OCI-LY7 (cell line): Measurements from ENCODE around the gene AGT.

ENCODE experiments used
- CTCF ChIP-seq: fragments of 200-600 bp; sonication (generic); conservative IDR thresholded peaks from 2 replicates; pipeline ENCODE4 v1.5.1; 2014; ENCODE audit warnings: mild to moderate bottlenecking, antibody characterized with exemption, low read length, moderate library complexity, mixed read lengths
- EZH2phosphoT487 ChIP-seq: fragments of 200-600 bp; sonication (generic); IDR thresholded peaks from 2 replicates; pipeline ENCODE4 v1.6.1; 2018; ENCODE audit warnings: low read depth, borderline replicate concordance, mild to moderate bottlenecking, mixed run types, antibody characterized with exemption, low read length, moderate library complexity, mixed read lengths

- TF ChIP-seq CTCF (no peak), EZH2phosphoT487 (no peak)
Observed at GRCh38 chr1:230759369-230760065, 45.6 kb upstream of the AGT start.
